ENCODE data around the gene RNU1-1.
"Not testable (repeated sequence)": the region's sequence is repeated elsewhere in the genome, so short reads cannot be mapped to it uniquely, and the experiment has no call there.

Gene RNU1-1

GRCh38 chr1:16514107-16515055, at the start of gene RNU1-1:
RNU1-1 (minus strand) TSS chr1:16514285.
- peak; percentile 78 to 79 for DNase-seq

- not testable (repeated sequence) for DNase-seq
These were observed 47.0 kb upstream of the RNU1-1 start for GRCh38 chr1:16561035-16561434.

- DNase-seq, result not testable (repeated sequence)
These were observed 46.4 kb upstream of the RNU1-1 start for GRCh38 chr1:16560498-16560897.

- DNase-seq, result not testable (repeated sequence)
These were observed 45.6 kb upstream of the RNU1-1 start for GRCh38 chr1:16559688-16560087.

GRCh38 chr1:16557034-16557433, 42.9 kb upstream of the RNU1-1 start:
- DNase-seq, result not testable (repeated sequence)

- DNase-seq, result not testable (repeated sequence)
These were observed 39.2 kb upstream of the RNU1-1 start for GRCh38 chr1:16553244-16553643.

- not testable (repeated sequence) for DNase-seq
These were observed 36.3 kb upstream of the RNU1-1 start for GRCh38 chr1:16550212-16550918.

- DNase-seq, result not testable (repeated sequence)
These were observed 35.5 kb upstream of the RNU1-1 start for GRCh38 chr1:16549545-16549944.

GRCh38 chr1:16547502-16548241, 33.6 kb upstream of the RNU1-1 start:
- DNase-seq, result not testable (repeated sequence)

- DNase-seq, result peak in 1 of 2 donors; percentile 24
These were observed 31.6 kb upstream of the RNU1-1 start for GRCh38 chr1:16545682-16546095.

- DNase-seq, result not testable (repeated sequence)
These were observed 26.4 kb upstream of the RNU1-1 start for GRCh38 chr1:16540421-16540893.

GRCh38 chr1:16537528-16537927, 23.4 kb upstream of the RNU1-1 start:
- not testable (repeated sequence) for DNase-seq

GRCh38 chr1:16536796-16537195, 22.7 kb upstream of the RNU1-1 start:
- DNase-seq, result not testable (repeated sequence)

- not testable (repeated sequence) for DNase-seq
These were observed 21.8 kb upstream of the RNU1-1 start for GRCh38 chr1:16535898-16536297.

- DNase-seq, result not testable (repeated sequence)
These were observed 21.4 kb upstream of the RNU1-1 start for GRCh38 chr1:16535487-16535886.

GRCh38 chr1:16534829-16535456, 20.9 kb upstream of the RNU1-1 start:
- peak; percentile 20 to 30 for DNase-seq

- peak in 1 of 2 donors; percentile 14 for DNase-seq
These were observed 20.2 kb upstream of the RNU1-1 start for GRCh38 chr1:16534239-16534828.

- DNase-seq, result not testable (repeated sequence)
These were observed 18.3 kb upstream of the RNU1-1 start for GRCh38 chr1:16532235-16532991.

GRCh38 chr1:16528338-16528737, 14.3 kb upstream of the RNU1-1 start:
- not testable (repeated sequence) for DNase-seq

GRCh38 chr1:16525769-16526168, 11.7 kb upstream of the RNU1-1 start:
- DNase-seq, result not testable (repeated sequence)

GRCh38 chr1:16521679-16522078, 7.6 kb upstream of the RNU1-1 start:
- DNase-seq, result not testable (repeated sequence)
